OCI-LY3 (cell line): ENCODE results near the gene SLC6A2.

Experiments used
- EZH2phosphoT487 ChIP-seq: fragments of 200-600 bp; shearing (Covaris generic); IDR thresholded peaks from 2 replicates; pipeline ENCODE4 v1.6.1; 2018; ENCODE audit warnings: antibody characterized with exemption, mixed run types, low read depth
- TF ChIP-seq, protein P1 (sequence below): fragments of 200-600, 300-600 bp; sonication (generic); IDR thresholded peaks from 2 replicates; pipeline ENCODE4 v1.5.1; 2014; ENCODE audit warnings: antibody characterized with exemption, low read length, low read depth

DNA sequence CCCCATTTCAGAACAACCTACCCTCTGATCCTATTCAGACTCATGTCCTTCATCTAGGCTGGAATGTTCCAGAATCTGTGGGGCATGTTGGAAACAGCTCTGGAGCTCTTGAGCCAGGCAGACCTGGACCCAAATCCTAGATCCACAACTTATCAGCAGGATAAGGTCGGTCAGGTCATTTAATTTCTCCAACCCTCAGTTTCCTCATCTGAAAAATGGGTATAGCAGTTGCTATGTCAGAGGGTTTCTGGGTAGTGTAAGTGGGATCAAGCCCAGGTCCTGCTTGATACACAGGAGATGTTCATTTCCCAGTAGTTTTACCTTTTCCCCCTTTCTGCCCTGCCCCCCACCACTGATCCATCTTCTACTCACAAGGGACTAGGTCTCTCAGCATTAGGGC, 12.0 kb downstream of the SLC6A2 start:
- TF ChIP-seq, protein P1, sequence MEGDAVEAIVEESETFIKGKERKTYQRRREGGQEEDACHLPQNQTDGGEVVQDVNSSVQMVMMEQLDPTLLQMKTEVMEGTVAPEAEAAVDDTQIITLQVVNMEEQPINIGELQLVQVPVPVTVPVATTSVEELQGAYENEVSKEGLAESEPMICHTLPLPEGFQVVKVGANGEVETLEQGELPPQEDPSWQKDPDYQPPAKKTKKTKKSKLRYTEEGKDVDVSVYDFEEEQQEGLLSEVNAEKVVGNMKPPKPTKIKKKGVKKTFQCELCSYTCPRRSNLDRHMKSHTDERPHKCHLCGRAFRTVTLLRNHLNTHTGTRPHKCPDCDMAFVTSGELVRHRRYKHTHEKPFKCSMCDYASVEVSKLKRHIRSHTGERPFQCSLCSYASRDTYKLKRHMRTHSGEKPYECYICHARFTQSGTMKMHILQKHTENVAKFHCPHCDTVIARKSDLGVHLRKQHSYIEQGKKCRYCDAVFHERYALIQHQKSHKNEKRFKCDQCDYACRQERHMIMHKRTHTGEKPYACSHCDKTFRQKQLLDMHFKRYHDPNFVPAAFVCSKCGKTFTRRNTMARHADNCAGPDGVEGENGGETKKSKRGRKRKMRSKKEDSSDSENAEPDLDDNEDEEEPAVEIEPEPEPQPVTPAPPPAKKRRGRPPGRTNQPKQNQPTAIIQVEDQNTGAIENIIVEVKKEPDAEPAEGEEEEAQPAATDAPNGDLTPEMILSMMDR = no peak
- no peak for TF ChIP-seq EZH2phosphoT487
